C4-2B (cell line): ENCODE measurements around the gene INPP5E.

ENCODE experiments used
- H3K27ac ChIP-seq: fragments of 450-650 bp; 2 replicates; pipeline ENCODE4 v1.5.1; 2017
- CTCF ChIP-seq: fragments of 450-650 bp; conservative IDR thresholded peaks from 2 replicates; pipeline ENCODE4 v1.5.1; 2017; ENCODE audit warnings: mild to moderate bottlenecking
- ZFX ChIP-seq: fragments of 450-650 bp; IDR thresholded peaks from 2 replicates; pipeline ENCODE4 v1.6.1; 2017

INPP5E gene

GRCh38 chr9:136453326-136453725 lies 13.7 kb upstream of the INPP5E start:
- no peak overlapping the region for H3K27ac ChIP-seq
- no peak for TF ChIP-seq CTCF
- no peak for TF ChIP-seq ZFX

- TF ChIP-seq CTCF (no peak), ZFX (no peak)
- no peak overlapping the region for H3K27ac ChIP-seq
Measured at GRCh38 chr9:136451221-136451877, 11.7 kb upstream of the INPP5E start.

GRCh38 chr9:136448655-136449054 lies 9.0 kb upstream of the INPP5E start:
- H3K27ac ChIP-seq = no peak overlapping the region
- no peak for TF ChIP-seq CTCF
- TF ChIP-seq ZFX = no peak

GRCh38 chr9:136447173-136447778 lies 7.6 kb upstream of the INPP5E start:
- TF ChIP-seq CTCF (no peak), ZFX (no peak)
- no peak overlapping the region for H3K27ac ChIP-seq

GRCh38 chr9:136445799-136446198 lies 6.2 kb upstream of the INPP5E start:
- TF ChIP-seq ZFX (no peak), CTCF (no peak)
- H3K27ac ChIP-seq = no peak overlapping the region

GRCh38 chr9:136444102-136444501 lies 4.5 kb upstream of the INPP5E start:
- no peak overlapping the region for H3K27ac ChIP-seq
- TF ChIP-seq CTCF (no peak), ZFX (no peak)

GRCh38 chr9:136443687-136444086 lies 4.0 kb upstream of the INPP5E start:
- TF ChIP-seq CTCF = no peak
- no peak overlapping the region for H3K27ac ChIP-seq
